Measurements from ENCODE around the gene APBA2. TPM values are rescaled to one million over a fixed set of nuclear protein-coding genes. Genes with fewer than 3 reads are reported as not detected.

The APBA2 gene
- total and polyA plus RNA-seq, 10 of the 15 experiments (the other 5 are each of a cell fraction or from before 2014, with no cell fraction given) = 0.06 to 0.26 (median 0.07) TPM; not detected in 7

DNA sequence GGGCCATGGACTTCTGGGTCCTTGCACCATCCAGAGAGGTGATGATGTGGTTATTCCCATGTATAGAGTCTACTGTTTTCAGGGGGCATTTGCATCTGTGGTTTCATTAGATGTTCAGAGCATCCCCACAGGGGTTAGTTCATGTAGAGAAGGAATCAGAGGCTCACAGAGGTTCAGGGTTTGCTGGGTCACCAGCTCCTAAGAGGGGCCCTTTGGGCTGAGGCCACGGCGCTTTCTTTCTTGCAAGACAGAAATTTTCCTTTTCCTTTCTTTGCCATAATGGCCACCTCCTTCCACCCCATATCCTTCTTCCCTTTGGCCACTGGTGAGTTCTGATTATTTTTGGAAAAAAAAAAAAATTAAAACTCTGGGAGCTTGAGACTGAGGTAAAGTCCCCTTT, 62.3 kb downstream of the APBA2 start (continued):
- TF ChIP-seq SIX5 (IDR thresholded peaks at IDR 0.05; ENCODE audit: low read depth, low read length, severe bottlenecking) (no peak), POLR2AphosphoS2 (IDR thresholded peaks at IDR 0.05; ENCODE audit: low read depth, low read length) (no peak), RAD51 (IDR thresholded peaks at IDR 0.05) (no peak)

DNA sequence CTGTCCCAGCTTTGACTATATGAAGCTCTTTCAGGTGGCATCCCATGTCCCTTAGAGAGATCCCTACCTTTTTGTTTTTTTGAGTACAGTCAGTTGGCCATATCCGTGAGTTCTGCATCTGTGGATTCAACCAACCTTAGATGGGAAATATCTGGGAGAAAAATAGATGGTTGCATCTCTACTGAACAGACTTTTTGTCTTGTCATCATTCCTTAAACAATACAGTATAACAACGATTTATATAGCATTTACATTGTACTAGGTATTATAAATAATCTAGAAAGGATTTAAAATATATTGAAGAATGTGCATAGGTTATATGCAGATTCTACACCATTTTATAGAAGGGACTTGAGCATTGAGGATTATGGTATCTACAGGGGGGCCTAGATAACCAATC, 65.1 kb downstream of the APBA2 start:
- no peak for TF ChIP-seq MXI1 (IDR thresholded peaks at IDR 0.05; ENCODE audit: low read depth, low read length)
- TF ChIP-seq ZNF622 (IDR thresholded peaks at IDR 0.05) = no peak
- no peak for TF ChIP-seq SPI1 (IDR thresholded peaks at IDR 0.05; ENCODE audit: borderline replicate concordance, insufficient read depth, low read depth, low read length)
- TF ChIP-seq NR2C2 (IDR thresholded peaks at IDR 0.05; ENCODE audit: borderline replicate concordance, control insufficient read depth, insufficient read length, low read depth) = no peak
- no peak for TF ChIP-seq SP1 (IDR thresholded peaks at IDR 0.05; ENCODE audit: low read depth, low read length)
- no peak for TF ChIP-seq RELA (IDR thresholded peaks at IDR 0.05; ENCODE audit: borderline replicate concordance, partially characterized antibody)
- TF ChIP-seq GATAD2B (conservative IDR thresholded peaks at IDR 0.05; ENCODE audit: low read depth) = no peak
- TF ChIP-seq CHD2 (IDR thresholded peaks at IDR 0.05; ENCODE audit: borderline replicate concordance, low read depth, low read length) = no peak
- TF ChIP-seq IKZF2 (IDR thresholded peaks at IDR 0.05) = no peak
- TF ChIP-seq, protein P1, sequence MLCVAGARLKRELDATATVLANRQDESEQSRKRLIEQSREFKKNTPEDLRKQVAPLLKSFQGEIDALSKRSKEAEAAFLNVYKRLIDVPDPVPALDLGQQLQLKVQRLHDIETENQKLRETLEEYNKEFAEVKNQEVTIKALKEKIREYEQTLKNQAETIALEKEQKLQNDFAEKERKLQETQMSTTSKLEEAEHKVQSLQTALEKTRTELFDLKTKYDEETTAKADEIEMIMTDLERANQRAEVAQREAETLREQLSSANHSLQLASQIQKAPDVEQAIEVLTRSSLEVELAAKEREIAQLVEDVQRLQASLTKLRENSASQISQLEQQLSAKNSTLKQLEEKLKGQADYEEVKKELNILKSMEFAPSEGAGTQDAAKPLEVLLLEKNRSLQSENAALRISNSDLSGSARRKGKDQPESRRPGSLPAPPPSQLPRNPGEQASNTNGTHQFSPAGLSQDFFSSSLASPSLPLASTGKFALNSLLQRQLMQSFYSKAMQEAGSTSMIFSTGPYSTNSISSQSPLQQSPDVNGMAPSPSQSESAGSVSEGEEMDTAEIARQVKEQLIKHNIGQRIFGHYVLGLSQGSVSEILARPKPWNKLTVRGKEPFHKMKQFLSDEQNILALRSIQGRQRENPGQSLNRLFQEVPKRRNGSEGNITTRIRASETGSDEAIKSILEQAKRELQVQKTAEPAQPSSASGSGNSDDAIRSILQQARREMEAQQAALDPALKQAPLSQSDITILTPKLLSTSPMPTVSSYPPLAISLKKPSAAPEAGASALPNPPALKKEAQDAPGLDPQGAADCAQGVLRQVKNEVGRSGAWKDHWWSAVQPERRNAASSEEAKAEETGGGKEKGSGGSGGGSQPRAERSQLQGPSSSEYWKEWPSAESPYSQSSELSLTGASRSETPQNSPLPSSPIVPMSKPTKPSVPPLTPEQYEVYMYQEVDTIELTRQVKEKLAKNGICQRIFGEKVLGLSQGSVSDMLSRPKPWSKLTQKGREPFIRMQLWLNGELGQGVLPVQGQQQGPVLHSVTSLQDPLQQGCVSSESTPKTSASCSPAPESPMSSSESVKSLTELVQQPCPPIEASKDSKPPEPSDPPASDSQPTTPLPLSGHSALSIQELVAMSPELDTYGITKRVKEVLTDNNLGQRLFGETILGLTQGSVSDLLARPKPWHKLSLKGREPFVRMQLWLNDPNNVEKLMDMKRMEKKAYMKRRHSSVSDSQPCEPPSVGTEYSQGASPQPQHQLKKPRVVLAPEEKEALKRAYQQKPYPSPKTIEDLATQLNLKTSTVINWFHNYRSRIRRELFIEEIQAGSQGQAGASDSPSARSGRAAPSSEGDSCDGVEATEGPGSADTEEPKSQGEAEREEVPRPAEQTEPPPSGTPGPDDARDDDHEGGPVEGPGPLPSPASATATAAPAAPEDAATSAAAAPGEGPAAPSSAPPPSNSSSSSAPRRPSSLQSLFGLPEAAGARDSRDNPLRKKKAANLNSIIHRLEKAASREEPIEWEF (IDR thresholded peaks at IDR 0.05; ENCODE audit: insufficient replicate concordance, low read depth, low read length) = no peak
- Histone ChIP-seq H4K20me1 (ENCODE audit: control insufficient read depth, insufficient read depth) (no peaks in the 10 kb centered on the region), H3K9ac (ENCODE audit: control insufficient read depth, insufficient read depth, low read length) (no peak overlapping the region), H3K4me1 (ENCODE audit: control insufficient read depth, insufficient read depth, low read length) (peaks cover 9% of the 10 kb centered on the region), H3K4me3 (no peak overlapping the region), H3K27me3 (replicated peaks in 1 of 2; ENCODE audit: control insufficient read depth in 2 of 2, insufficient read depth in 2 of 2, low read length in 1 of 2) (peaks cover 0 to 3% of the 10 kb centered on the region in 2 experiments; a peak in 1 of 4 replicates), H2AFZ (ENCODE audit: control insufficient read depth, low read depth, low read length) (no peak overlapping the region), H3K4me2 (ENCODE audit: control insufficient read depth, insufficient read depth) (no peak overlapping the region), H3K9me3 (replicated peaks; ENCODE audit: control insufficient read depth, insufficient read depth, low read length) (no peaks in the 10 kb centered on the region), H3K36me3 (ENCODE audit: control insufficient read depth in 2 of 2, insufficient read depth in 2 of 2, low read length in 1 of 2) (no peaks in the 10 kb centered on the region), H3K79me2 (ENCODE audit: control insufficient read depth, insufficient read depth, low read length) (no peaks in the 10 kb centered on the region), H3K27ac (ENCODE audit: control insufficient read depth, insufficient read depth) (no peak overlapping the region)
- no peak for FAIRE-seq
- ChIA-PET CTCF (no interaction called here), RAD21 (ENCODE audit: unreplicated experiment) (no interaction called here), POLR2A (no interaction called here), SMC1A (ENCODE audit: uncharacterized antibody, unreplicated experiment) (no interaction called here)
- ATAC-seq = no peak
- no TSS peak for BruUV-seq (replicated peaks)
- 0% methylated on average over 2 of the region's 2 CpGs for WGBS (ENCODE audit: insufficient coverage, insufficient replicate concordance, low lambda C conversion rate, missing lambda C conversion rate)
- in situ Hi-C loops (cut with MboI) = no loop called here
- no peak for DNase-seq (ENCODE audit: low read depth, low spot score)
- intact Hi-C loops (cut with micrococcal nuclease; ENCODE audit: unreplicated experiment) = no loop called here
